HepG2 (cell line): ENCODE data around the gene MTHFR.

Experiments used
- CEBPB ChIP-seq: IDR thresholded peaks from 2 replicates; pipeline ENCODE4 v1.6.1; 2011; ENCODE audit warnings: low read depth, low read length, improper control_type of control experiment, borderline replicate concordance
- CTCF ChIP-seq: sonication (generic); formaldehyde crosslinking; IDR thresholded peaks from 2 replicates; pipeline ENCODE4 v1.5.0; 2020; ENCODE audit warnings: mild to moderate bottlenecking, missing genetic modification reagents, moderate library complexity
- EZH2 ChIP-seq: conservative IDR thresholded peaks from 2 replicates; pipeline ENCODE4 v1.6.1; 2012; ENCODE audit warnings: mild to moderate bottlenecking, low read depth, low read length, moderate library complexity
- KAT7 ChIP-seq: IDR thresholded peaks from 2 replicates; pipeline ENCODE4 v1.6.1; 2018; ENCODE audit warnings: borderline replicate concordance, missing compliant biosample characterization
- ZNF776 ChIP-seq: sonication (generic); formaldehyde crosslinking; IDR thresholded peaks from 2 replicates; pipeline ENCODE4 v1.4.0; 2020; ENCODE audit warnings: mild to moderate bottlenecking, missing genetic modification reagents
- ZNF879 ChIP-seq: sonication (generic); formaldehyde crosslinking; IDR thresholded peaks from 2 replicates; pipeline ENCODE4 v1.8.1; 2023; ENCODE audit warnings: missing genetic modification reagents

- TF ChIP-seq KAT7 (no peak), CTCF (no peak), ZNF776 (no peak), ZNF879 (CRISPR knock-in tag) (no peak), CEBPB (no peak), EZH2 (no peak)
Observed at GRCh38 chr1:11778336-11778735, 27.4 kb downstream of the MTHFR start.
